Right lobe of liver (tissue), 4 donors: ENCODE measurements around the gene ATXN1.

ENCODE experiments used
- POLR2A ChIP-seq: fragments of 450-650 bp; IDR thresholded peaks from one replicate; pipeline ENCODE4 v1.6.1; 2017; ENCODE audit warnings: antibody characterized with exemption, mild to moderate bottlenecking
- TF ChIP-seq, protein P1 (sequence below), 4 donors: fragments of 200-600 bp in 3 of 4; fragments of 450-650 bp in 1 of 4; IDR thresholded peaks; one replicate each; pipeline versions ENCODE4 v1.5.1 to v1.8.0; 2016 to 2022; ENCODE audit warnings: antibody characterized with exemption in 4 of 4, mild to moderate bottlenecking in 2 of 4
- donor health status: DM: no; HTN: no; CAD: no.
- donor health status: DM: no; HTN: no; CAD: no.
- donor health status: DM: no; HTN: yes; CAD: no.

DNA sequence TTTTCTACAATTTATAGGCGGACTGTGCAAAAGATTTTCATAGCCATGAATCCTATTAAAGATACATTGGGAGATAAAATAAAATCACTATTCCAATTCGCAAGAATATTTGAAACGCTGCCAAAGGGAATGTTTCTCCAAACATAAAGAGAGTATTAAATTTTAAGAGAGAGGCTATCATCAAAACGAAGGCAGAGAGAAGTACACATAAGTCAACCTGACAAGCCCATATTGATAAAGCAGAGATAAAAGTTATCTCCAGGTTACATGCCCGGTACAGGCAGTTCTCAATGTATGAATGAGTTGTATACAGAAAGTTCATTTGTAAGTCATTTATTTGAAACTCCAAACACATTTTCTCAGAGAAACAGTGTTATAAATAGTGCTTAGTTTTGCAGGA, 193.1 kb downstream of the ATXN1 start:
- TF ChIP-seq, protein P1, sequence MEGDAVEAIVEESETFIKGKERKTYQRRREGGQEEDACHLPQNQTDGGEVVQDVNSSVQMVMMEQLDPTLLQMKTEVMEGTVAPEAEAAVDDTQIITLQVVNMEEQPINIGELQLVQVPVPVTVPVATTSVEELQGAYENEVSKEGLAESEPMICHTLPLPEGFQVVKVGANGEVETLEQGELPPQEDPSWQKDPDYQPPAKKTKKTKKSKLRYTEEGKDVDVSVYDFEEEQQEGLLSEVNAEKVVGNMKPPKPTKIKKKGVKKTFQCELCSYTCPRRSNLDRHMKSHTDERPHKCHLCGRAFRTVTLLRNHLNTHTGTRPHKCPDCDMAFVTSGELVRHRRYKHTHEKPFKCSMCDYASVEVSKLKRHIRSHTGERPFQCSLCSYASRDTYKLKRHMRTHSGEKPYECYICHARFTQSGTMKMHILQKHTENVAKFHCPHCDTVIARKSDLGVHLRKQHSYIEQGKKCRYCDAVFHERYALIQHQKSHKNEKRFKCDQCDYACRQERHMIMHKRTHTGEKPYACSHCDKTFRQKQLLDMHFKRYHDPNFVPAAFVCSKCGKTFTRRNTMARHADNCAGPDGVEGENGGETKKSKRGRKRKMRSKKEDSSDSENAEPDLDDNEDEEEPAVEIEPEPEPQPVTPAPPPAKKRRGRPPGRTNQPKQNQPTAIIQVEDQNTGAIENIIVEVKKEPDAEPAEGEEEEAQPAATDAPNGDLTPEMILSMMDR (IDR thresholded peaks at IDR 0.05), result no peak
- no peak for TF ChIP-seq POLR2A
